HEK293T (cell line): ENCODE data around the gene PREP.

ENCODE experiments used
- BHLHE40 ChIP-seq: fragments of 450-650 bp; IDR thresholded peaks from 2 replicates; pipeline ENCODE4 v1.6.1; 2016; ENCODE audit warnings: mild to moderate bottlenecking, moderate library complexity, borderline replicate concordance
- FOXM1 ChIP-seq: fragments of 450-650 bp; IDR thresholded peaks from 2 replicates; pipeline ENCODE4 v1.6.1; 2017; ENCODE audit warnings: mild to moderate bottlenecking, borderline replicate concordance
- LEF1 ChIP-seq: fragments of 450-650 bp; IDR thresholded peaks from 2 replicates; pipeline ENCODE4 v1.6.1; 2017; ENCODE audit warnings: mild to moderate bottlenecking, borderline replicate concordance
- PKNOX1 ChIP-seq: fragments of 450-650 bp; IDR thresholded peaks from 2 replicates; pipeline ENCODE4 v1.6.1; 2016
- SUZ12 ChIP-seq: fragments of 450-650 bp; IDR thresholded peaks from 2 replicates; pipeline ENCODE4 v1.6.1; 2016; ENCODE audit warnings: mild to moderate bottlenecking
- TARDBP ChIP-seq: fragments of 450-650 bp; IDR thresholded peaks from 2 replicates; pipeline ENCODE4 v1.6.1; 2016

- TF ChIP-seq PKNOX1, result no peak
- no peak for TF ChIP-seq SUZ12
- TF ChIP-seq BHLHE40, result no peak
- no peak for TF ChIP-seq TARDBP
- TF ChIP-seq FOXM1, result no peak
- no peak for TF ChIP-seq LEF1
Observed at GRCh38 chr6:105336986-105337385, 65.9 kb downstream of the PREP start.
